HCT116 (cell line): ENCODE data around the gene HSPB3. TPM values are rescaled to one million over a fixed set of nuclear protein-coding genes. Genes with fewer than 3 reads are reported as not detected.

Source experiments
- ATAC-seq: fragments of 200-7000 bp; cut with Tn5 transposase; 2 replicates; pipeline ENCODE4 v1.9.1; 2020; ENCODE audit warnings: mild to moderate bottlenecking, moderate library complexity
- BruUV-seq: library from RNA; stranded (reverse); fragments of 400-500 nt; replicated peaks from 2 replicates; lab custom pipeline; 2021; lab: Mats Ljungman, UMichigan
- CTCF ChIA-PET: fragments of 300-600 bp; sonication (Branson Sonifier 250); formaldehyde crosslinking; loops from one replicate; lab custom pipeline; 2021; ENCODE audit warnings: antibody characterized with exemption; lab: Charles Lee
- POLR2A ChIA-PET: fragments of 300-600, 350-600 bp; sonication (Branson Sonifier 250); formaldehyde crosslinking; loops from one replicate; lab custom pipeline; 2021; ENCODE audit warnings: antibody characterized with exemption; lab: Charles Lee
- RAD21 ChIA-PET, 2 experiments: fragments of 300-600 bp; sonication (Branson Sonifier 250); formaldehyde crosslinking; loops; one replicate each; lab custom pipeline; 2023; ENCODE audit warnings: low total read pairs in 2 of 2; ENCODE audit not compliant: uncharacterized antibody in 2 of 2, unreplicated experiment in 2 of 2, low non-redundant PET in 1 of 2; lab: Charles Lee
- DNase-seq: peaks from one replicate; pipeline ENCODE4 v3.0.0-alpha.2; 2010; ENCODE audit warnings: low read depth, low spot score
- H2AFZ ChIP-seq: fragments of 200-600 bp; shearing (Covaris generic), sonication (generic); 2 replicates; pipeline ENCODE4 v1.6.1; 2017; ENCODE audit warnings: low read depth, mixed run types, mixed read lengths, antibody characterized with exemption, low read length; ENCODE audit not compliant: poor library complexity, severe bottlenecking
- H3K27ac ChIP-seq: 2 replicates; pipeline ENCODE4 v1.5.1; 2012; ENCODE audit warnings: low read depth, low read length
- H3K27me3 ChIP-seq: fragments of 200-600 bp; sonication (generic); 2 replicates; pipeline ENCODE4 v1.6.1; 2016; ENCODE audit warnings: mixed run types, low read length, mixed read lengths; ENCODE audit not compliant: insufficient read depth
- H3K36me3 ChIP-seq, 2 experiments: fragments of 200-500 bp in 1 of 2; fragments of 200-600 bp in 1 of 2; sonication (Bioruptor generic) in 1 of 2; sonication (generic) in 1 of 2; 2 replicates each; pipeline versions ENCODE4 v1.5.1 to v1.6.1; 2014 to 2016; ENCODE audit warnings: low read length in 2 of 2, inconsistent platforms in 1 of 2, mixed read lengths in 1 of 2, mixed run types in 1 of 2; ENCODE audit not compliant: insufficient read depth in 2 of 2, control insufficient read depth in 1 of 2
- H3K4me1 ChIP-seq, 2 experiments: fragments of 200-600 bp in 1 of 2; sonication (generic) in 1 of 2; 2 replicates each; pipeline versions ENCODE4 v1.5.1 to v1.6.1; 2012 to 2017; ENCODE audit warnings: low read length in 2 of 2, inconsistent platforms in 1 of 2, mild to moderate bottlenecking in 1 of 2, mixed read lengths in 1 of 2, mixed run types in 1 of 2, moderate library complexity in 1 of 2; ENCODE audit not compliant: insufficient read depth in 2 of 2, control insufficient read depth in 1 of 2
- H3K4me2 ChIP-seq: fragments of 200-600 bp; sonication (generic); 2 replicates; pipeline ENCODE4 v1.6.1; 2017; ENCODE audit warnings: mixed run types, low read length, mixed read lengths
- H3K4me3 ChIP-seq, 2 experiments: fragments of 200-600 bp in 1 of 2; sonication (generic) in 1 of 2; replicated peaks in 1 of 2; 2 replicates each; pipeline ENCODE4 v1.5.1; 2011 to 2016; ENCODE audit warnings: low read length in 2 of 2, control low read depth in 1 of 2, low read depth in 1 of 2, mild to moderate bottlenecking in 1 of 2, mixed read lengths in 1 of 2, mixed run types in 1 of 2
- H3K79me2 ChIP-seq: fragments of 200-600 bp; sonication (generic); 2 replicates; pipeline ENCODE4 v1.6.1; 2017; ENCODE audit warnings: mild to moderate bottlenecking, mixed run types, low read length, moderate library complexity, mixed read lengths; ENCODE audit not compliant: insufficient read depth
- H3K9ac ChIP-seq: fragments of 200-600 bp; sonication (generic); 2 replicates; pipeline ENCODE4 v1.6.1; 2016; ENCODE audit warnings: low read length, mixed read lengths
- H3K9me2 ChIP-seq: fragments of 200-600 bp; sonication (generic), shearing (Covaris generic); 2 replicates; pipeline ENCODE4 v1.6.1; 2017; ENCODE audit warnings: mixed run types, mild to moderate bottlenecking, moderate library complexity; ENCODE audit not compliant: insufficient read depth
- H3K9me3 ChIP-seq, 2 experiments: fragments of 200-500 bp in 1 of 2; fragments of 200-600 bp in 1 of 2; sonication (Bioruptor generic) in 1 of 2; sonication (generic) in 1 of 2; 2 replicates each; pipeline ENCODE4 v1.6.1; 2014 to 2017; ENCODE audit warnings: low read length in 2 of 2, mixed read lengths in 2 of 2, inconsistent platforms in 1 of 2, low read depth in 1 of 2, mild to moderate bottlenecking in 1 of 2, mixed run types in 1 of 2, moderate library complexity in 1 of 2; ENCODE audit not compliant: control insufficient read depth in 1 of 2, insufficient read depth in 1 of 2
- H4K20me1 ChIP-seq: fragments of 200-600 bp; sonication (generic), shearing (Covaris generic); 2 replicates; pipeline ENCODE4 v1.6.1; 2017; ENCODE audit warnings: mixed run types, mild to moderate bottlenecking, moderate library complexity; ENCODE audit not compliant: insufficient read depth
- JUND ChIP-seq: IDR thresholded peaks from 2 replicates; pipeline ENCODE4 v1.6.1; 2012
- MAX ChIP-seq: IDR thresholded peaks from 2 replicates; pipeline ENCODE4 v1.6.1; 2012
- POLR2A ChIP-seq: IDR thresholded peaks from 2 replicates; pipeline ENCODE4 v1.7.0; 2011; ENCODE audit warnings: borderline replicate concordance; ENCODE audit not compliant: insufficient read depth, insufficient read length; ENCODE audit errors: extremely low read depth
- REST ChIP-seq: IDR thresholded peaks from 2 replicates; pipeline ENCODE4 v1.6.1; 2012; ENCODE audit warnings: low read depth
- TCF7L2 ChIP-seq: IDR thresholded peaks from 2 replicates; pipeline ENCODE4 v1.7.0; 2011; ENCODE audit warnings: borderline replicate concordance, inconsistent platforms; ENCODE audit not compliant: insufficient read depth, insufficient read length; ENCODE audit errors: extremely low read depth
- YY1 ChIP-seq: IDR thresholded peaks from 2 replicates; pipeline ENCODE4 v1.6.1; 2011; ENCODE audit warnings: low read length, low read depth, moderate library complexity, mild to moderate bottlenecking; ENCODE audit not compliant: insufficient replicate concordance; ENCODE audit errors: extremely low read depth
- intact Hi-C: fragments of 100-400 bp; cut with micrococcal nuclease; formaldehyde crosslinking; loops from 2 replicates; pipeline ENCODE4 v1.10.0; 2022
- total RNA-seq: library from RNA; stranded (reverse); gene quantifications from one replicate; pipeline ENCODE4 v1.2.1, GENCODE V29; 2021; ENCODE audit not compliant: unreplicated experiment

The HSPB3 gene
- total RNA-seq, 1 experiment from 2014 or later, result not detected

- TF ChIP-seq MAX, result no peak
- TF ChIP-seq POLR2A, result no peak
- TF ChIP-seq JUND, result no peak
These were observed 2.7 kb downstream of the HSPB3 start (continued) for GRCh38 chr5:54458221-54458620.

GRCh38 chr5:54460181-54460919 lies 4.9 kb downstream of the HSPB3 start:
- H3K4me3 ChIP-seq, result no peak overlapping the region
- H3K36me3 ChIP-seq, result no peaks in the 10 kb centered on the region
- peaks cover 6 to 12% of the 10 kb centered on the region in 2 experiments; a peak in 2 of 4 replicates for H3K4me1 ChIP-seq
- H3K79me2 ChIP-seq, result no peaks in the 10 kb centered on the region
- ATAC-seq (no peak), DNase-seq (no peak)
- intact Hi-C loops, result no loop called here
- H3K27me3 ChIP-seq, result no peaks in the 10 kb centered on the region
- no peaks in the 10 kb centered on the region for H3K9me2 ChIP-seq
- H4K20me1 ChIP-seq, result no peaks in the 10 kb centered on the region
- CTCF ChIA-PET, result no interaction called here
- H3K4me2 ChIP-seq, result no peak overlapping the region
- 0 out of 4 replicates have a peak, but pooled peaks cover 0 to 3% of the 10 kb centered on the region in 2 experiments for H3K9me3 ChIP-seq
- TF ChIP-seq YY1, result no peak
- TF ChIP-seq REST, result no peak
- TF ChIP-seq TCF7L2, result no peak
- RAD21 ChIA-PET, result no interaction called here
- no peak overlapping the region for H3K9ac ChIP-seq
- POLR2A ChIA-PET, result no interaction called here
- H2AFZ ChIP-seq, result no peak overlapping the region
- no TSS peak for BruUV-seq
- no peak overlapping the region for H3K27ac ChIP-seq
